Activated CD8-positive, alpha-beta memory T cell treated with anti-CD3 and anti-CD28 coated beads for 36 hours (primary cell): Measurements from ENCODE around the gene RITA1. TPM values are rescaled to one million over a fixed set of nuclear protein-coding genes. Genes with fewer than 3 reads are reported as not detected.

Source experiments
- CTCF ChIA-PET: fragments of 350-600 bp; sonication (Branson Sonifier 250); formaldehyde crosslinking; loops from one replicate; lab custom pipeline; 2021; ENCODE audit warnings: antibody characterized with exemption; lab: Charles Lee
- POLR2A ChIA-PET: fragments of 350-600 bp; sonication (Branson Sonifier 250); formaldehyde crosslinking; loops from one replicate; lab custom pipeline; 2021; ENCODE audit warnings: antibody characterized with exemption; lab: Charles Lee
- total RNA-seq, 2 experiments: library from RNA; stranded (reverse); gene quantifications; one replicate each; pipeline ENCODE4 v1.2.3, GENCODE V29; 2021

RITA1 gene
- total RNA-seq, 2 experiments from 2014 or later = 26.1 to 28.2 TPM

DNA sequence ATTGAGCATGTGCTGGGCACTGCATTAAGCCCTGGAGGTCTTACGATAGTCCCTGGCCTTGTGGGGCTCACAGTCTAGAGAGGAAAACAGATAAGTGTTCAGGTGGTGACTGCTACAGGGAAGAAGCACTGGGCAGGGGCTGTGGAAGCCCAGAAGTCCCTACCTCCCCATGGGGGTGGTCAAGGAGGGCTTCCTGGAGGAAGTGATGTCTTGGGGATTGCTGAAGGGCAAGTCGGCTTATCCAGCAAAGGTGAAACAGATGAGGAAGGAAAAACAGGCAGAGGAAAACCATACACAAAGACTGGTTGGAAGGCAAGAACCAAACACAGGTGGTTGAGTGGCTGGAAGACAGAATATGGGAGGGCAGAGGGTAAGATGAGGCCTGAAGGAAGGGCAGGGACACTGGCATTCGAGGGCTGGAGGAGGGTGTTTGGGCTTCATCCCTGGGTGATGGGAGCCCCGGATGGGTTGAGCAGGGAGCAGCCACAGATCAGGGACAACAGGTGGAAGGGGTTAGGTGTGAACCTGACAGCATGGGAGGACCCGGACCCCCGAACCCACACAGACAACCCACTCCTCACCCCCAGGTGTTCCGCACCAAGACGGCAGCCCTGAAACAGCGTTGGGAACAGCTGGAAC lies 33.2 kb upstream of the RITA1 start:
- CTCF ChIA-PET = interaction anchor here (1.0 to 1.9 kb wide), 3 partner anchors 15 to 159 kb away, joined by 3 to 10 read pairs (median 6); partner anchors contain the start of gene RASAL1
- POLR2A ChIA-PET = interaction anchor here (0.7 kb wide), 1 partner anchor 17 kb away, joined by 10 read pairs; the partner anchor contains the start of gene RASAL1

DNA sequence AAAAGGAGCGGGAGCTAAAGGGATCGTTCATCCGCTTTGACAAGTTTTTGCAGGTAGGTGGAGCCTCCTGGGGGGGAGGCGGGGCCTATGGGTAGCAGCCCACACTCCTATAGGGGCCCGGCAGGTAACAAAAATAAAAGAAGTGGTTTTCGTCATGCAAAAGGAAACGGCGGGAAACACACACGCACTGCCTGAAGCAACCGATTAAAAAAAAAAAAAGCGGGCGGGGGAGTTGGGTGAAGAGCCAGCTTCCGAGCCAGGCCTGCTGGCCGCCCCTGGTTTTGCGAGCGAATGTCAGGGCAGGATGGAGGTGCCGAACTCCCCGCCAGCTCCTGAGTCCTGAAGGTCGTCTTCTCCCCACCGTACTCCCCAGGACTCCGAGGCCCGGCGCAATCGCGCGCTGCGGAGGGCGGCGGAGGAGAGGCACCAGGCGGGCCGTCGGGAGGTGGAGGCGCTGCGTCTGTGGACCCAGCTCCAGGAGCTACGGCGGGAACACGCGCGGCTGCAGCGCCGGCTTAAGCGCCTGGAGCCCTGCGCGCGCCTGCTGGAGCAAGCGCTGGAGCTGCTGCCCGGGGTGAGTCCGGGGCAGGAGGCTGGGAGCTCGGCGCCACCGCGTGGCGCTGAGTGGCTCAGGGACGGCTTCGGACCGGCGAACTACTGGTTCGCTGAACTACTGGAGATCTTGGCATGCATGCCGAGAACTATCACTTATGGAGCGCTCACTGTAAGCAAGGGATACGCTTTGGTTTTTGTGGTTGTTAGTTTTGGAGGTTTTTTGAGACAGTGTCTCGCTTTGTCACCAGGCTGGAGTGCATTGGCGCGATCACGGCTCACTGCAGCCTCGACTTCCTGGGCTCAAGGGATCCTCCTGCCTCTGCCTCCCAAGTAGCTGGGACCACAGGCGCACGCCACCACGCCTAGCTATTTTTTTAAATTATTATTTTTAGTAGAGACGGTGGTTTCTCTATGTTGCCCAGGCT lies 32.4 kb upstream of the RITA1 start:
- POLR2A ChIA-PET = interaction anchor here (0.6 to 0.7 kb wide), 2 partner anchors 18 to 105 kb away, joined by 4 to 10 read pairs; partner anchors contain the start of gene RASAL1
- CTCF ChIA-PET = interaction anchor here (0.7 to 1.9 kb wide), 8 partner anchors 10 to 160 kb away, joined by 3 to 10 read pairs (median 3); partner anchors contain the start of gene RASAL1

DNA sequence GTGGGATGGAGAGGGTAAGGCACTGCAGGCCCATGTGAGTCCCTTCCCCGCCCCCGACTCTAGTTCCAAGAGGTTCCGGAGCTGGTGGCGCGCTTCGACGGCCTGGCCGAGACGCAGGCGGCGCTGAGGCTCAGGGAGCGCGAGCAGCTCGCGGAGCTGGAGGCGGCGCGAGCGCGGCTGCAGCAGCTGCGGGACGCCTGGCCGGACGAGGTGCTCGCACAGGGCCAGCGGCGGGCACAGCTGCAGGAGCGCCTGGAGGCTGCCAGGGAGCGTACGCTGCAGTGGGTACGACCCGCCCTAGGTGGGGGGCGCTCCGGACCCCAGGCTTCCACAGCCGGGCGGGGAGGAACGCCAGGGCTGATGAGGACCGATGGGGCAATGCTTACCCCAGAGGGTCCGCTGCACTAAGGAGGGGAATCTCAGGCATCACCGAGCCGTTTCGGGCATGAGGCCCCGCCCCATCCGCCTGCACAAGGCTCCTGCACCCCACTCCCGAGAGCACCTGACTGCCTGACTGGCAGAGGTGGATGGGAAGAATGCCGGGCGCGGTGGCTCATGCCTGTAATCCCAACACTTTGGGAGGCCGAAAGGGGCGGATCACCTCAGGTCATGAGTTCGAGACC lies 31.1 kb upstream of the RITA1 start:
- ChIA-PET POLR2A (no interaction called here), CTCF (interaction anchor here (0.6 to 1.2 kb wide), 2 partner anchors 19 to 34 kb away, joined by 4 to 5 read pairs; no protein-coding TSS in a partner anchor)

GRCh38 chr12:113155060-113155459 lies 30.5 kb upstream of the RITA1 start:
- POLR2A ChIA-PET = no interaction called here
- CTCF ChIA-PET = interaction anchor here (0.6 kb wide), 1 partner anchor 34 kb away, joined by 4 read pairs; no protein-coding TSS in a partner anchor

DNA sequence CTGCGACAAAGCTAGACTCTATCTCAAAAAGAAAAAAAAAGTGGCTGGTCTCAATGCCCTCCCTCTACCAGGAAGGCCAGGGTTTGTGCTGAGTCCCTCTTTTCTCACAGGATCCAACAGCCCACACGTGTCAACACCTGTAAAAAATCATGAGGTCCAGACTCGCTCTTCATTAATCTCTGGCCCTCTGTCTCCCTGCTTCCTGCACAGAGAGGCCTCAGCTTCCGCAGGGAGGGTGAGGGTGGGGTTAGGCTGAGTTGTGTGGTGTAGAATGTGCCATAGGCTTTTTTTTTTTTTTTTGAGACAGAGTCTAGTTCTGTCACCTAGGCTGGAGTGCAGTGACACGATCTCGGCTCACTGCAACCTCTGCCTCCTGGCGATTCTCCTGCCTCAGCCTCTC lies 29.9 kb upstream of the RITA1 start:
- POLR2A ChIA-PET = no interaction called here
- CTCF ChIA-PET = no interaction called here

DNA sequence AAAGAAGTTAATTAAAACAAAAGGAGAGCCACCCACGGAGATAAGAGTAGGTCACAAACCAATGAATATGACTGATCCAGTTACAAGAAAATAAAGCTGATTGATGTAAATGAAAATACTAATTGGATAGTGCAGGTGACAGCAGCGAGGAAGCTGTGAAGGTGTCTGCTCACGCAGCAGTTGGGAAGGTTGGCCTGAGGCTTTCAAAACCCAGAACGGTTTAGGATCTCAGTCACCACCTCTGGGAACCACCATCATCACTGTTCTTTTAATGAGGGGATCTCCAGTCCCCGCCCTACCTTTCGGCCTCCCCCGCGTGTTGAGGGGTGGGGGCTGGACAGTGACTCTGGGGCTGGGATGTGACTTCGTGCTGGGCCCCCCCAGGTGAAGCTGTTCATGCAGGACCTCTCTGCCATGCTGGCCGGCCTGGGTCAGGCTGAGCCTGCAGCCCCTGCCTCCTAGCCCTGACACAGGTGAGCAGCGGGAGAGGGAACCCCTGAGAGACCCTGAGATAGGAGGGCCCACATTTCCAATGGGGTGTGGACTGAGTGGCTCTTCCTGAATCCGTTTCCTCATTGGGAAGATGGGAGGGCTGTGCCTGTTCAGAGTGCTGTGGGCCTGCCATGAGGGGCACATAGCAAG lies 28.2 kb upstream of the RITA1 start:
- ChIA-PET POLR2A (no interaction called here), CTCF (interaction anchor here (0.5 to 1.9 kb wide), 2 partner anchors 17 to 40 kb away, joined by 3 to 8 read pairs; no protein-coding TSS in a partner anchor)

GRCh38 chr12:113158439-113159203 lies 26.9 kb upstream of the RITA1 start:
- POLR2A ChIA-PET = no interaction called here
- CTCF ChIA-PET = interaction anchor here (0.6 to 1.9 kb wide), 3 partner anchors 16 to 110 kb away, joined by 3 to 8 read pairs (median 4); no protein-coding TSS in a partner anchor

DNA sequence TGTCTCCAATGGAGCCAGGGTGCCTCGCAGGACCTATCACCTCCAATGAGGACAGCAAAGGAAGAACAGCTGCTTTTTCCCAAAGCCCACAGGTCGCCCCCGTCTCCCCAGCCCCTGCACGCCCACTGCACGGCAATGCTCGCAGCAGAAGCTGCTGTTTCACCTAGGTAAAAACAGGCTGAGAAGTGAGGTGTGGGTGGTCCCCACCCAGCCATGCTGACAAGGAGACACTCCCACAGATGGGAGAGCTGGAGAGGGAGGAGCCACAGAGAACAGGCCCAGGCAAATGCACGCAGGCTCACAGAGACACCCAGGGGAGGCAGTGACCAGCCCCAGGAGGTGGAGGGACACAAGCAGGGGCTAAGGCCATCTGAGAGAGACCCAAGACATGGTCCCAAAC lies 25.6 kb upstream of the RITA1 start:
- CTCF ChIA-PET = interaction anchor here (0.7 to 1.6 kb wide), 2 partner anchors 17 to 62 kb away, joined by 3 to 4 read pairs; no protein-coding TSS in a partner anchor
- POLR2A ChIA-PET = no interaction called here

DNA sequence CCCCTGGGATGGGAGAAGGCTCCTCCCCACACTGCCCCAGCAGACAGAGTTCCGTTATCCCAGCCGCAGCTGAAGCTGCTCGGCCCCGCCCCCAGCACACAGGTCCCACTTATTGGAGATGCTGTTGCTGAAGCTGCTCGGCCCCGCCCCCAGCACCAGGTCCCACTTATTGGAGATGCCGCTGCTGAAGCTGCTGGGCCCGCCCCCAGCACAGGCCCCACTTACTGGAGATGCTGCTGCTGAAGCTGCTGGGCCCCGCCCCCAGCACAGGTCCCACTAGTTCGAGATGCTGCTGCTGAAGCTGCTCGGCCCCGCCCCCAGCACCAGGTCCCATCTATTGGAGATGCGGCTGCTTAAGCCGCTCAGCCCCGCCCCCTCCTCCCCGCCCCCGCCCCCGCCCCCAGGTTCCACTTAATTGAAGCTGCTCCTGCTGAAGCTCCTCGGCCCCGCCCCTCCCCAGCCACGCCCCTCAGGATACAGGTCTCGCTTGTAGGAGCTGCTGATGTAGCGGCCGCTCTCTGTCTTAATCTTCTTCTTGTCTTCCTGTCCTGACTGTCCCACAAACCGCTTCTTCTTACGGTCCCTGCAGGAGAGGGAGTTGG lies 24.0 kb upstream of the RITA1 start:
- ChIA-PET POLR2A (no interaction called here), CTCF (no interaction called here)

GRCh38 chr12:113162102-113163029 lies 23.2 kb upstream of the RITA1 start:
- POLR2A ChIA-PET = no interaction called here
- CTCF ChIA-PET = interaction anchor here (0.9 kb wide), 1 partner anchor 12 kb away, joined by 3 read pairs; no protein-coding TSS in a partner anchor

- ChIA-PET CTCF (interaction anchor here (0.9 kb wide), 1 partner anchor 12 kb away, joined by 3 read pairs; no protein-coding TSS in a partner anchor), POLR2A (no interaction called here)
Observed at GRCh38 chr12:113163030-113163360, 22.5 kb upstream of the RITA1 start.

DNA sequence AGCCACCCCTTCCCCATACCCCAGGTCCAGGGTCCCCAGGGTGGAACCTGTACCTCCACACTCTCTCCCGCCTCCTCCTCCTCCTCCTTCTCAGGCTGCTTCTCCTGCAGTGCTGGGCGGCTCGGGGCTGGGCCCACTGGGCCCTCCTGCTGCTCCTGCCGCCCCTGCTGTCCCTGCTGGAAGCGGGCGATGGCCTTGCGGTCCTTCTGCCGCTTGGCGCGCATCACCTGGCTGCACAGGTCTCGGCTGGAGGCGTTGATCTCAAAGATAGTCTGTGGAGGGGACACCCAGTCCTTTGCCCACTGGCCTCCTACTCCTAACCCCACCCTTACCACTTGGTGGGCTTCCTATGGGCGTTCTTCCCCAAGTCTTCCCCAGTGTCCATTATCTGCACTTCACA lies 21.5 kb upstream of the RITA1 start:
- ChIA-PET CTCF (no interaction called here), POLR2A (no interaction called here)

DNA sequence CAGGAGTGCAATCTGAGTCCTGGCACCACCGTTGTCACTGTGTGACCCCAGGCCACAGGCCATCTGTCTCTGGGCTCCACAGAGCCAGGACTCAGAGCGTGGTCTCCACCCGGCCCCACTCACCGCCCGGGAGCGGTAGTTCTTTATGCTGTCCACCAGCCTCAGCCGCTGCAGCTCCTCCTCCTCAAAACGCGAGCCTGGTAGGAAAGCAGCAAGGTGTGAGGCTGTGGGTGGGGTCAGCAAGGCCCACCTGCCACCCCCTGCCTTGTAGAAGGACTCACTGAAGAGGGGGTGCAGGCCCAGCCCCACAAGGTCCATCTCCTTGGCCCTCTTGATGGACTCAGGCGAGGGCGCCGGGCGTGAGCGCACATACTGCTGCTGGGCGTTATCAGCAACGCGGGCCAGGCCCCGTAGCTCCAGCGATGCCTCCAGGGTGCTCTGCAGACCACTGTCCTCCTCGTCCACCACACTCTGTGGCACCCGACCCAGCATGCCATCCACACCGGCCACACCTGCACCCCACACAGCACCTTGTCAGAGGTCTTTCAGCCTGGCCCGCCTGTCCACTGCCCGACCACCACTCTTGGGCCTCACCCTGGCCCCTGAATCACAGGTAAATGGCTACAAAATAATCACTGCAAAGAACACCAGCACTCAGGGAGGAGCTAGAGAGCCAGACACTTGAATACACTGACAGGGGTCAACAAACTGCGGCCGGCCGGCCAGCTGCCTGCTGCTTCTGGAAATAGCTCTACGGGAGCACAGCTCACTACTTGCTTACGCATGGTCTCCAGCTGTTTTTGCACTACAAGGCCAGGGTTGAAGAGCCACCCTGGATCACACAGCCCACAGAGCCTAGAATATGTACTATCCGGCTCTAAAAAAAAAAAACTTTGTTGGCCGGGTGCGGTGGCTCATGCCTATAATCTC lies 19.7 kb upstream of the RITA1 start:
- POLR2A ChIA-PET = interaction anchor here (1.1 kb wide), 1 partner anchor 18 kb away, joined by 3 read pairs; no protein-coding TSS in a partner anchor
- CTCF ChIA-PET = no interaction called here

DNA sequence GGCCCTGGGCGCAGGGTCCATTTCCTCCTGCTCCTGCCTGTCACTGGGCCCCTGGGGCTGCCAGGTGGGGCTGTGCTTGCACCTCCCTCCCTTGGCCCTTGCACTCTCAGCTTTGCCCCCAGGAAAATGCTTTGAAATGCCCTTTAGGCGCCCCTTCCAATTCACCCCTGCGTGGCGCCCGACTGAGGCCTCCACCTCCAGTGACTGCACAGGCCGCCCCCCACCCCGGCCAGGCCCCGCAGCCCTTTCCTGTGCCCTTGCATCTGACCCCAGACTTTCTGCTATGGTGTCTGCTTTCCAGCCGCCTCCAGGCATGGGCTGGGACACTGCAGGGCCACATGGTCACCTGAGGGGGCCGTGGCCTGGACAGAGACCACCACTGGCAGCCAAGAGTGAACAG lies 17.7 kb upstream of the RITA1 start:
- POLR2A ChIA-PET = no interaction called here
- CTCF ChIA-PET = no interaction called here

DNA sequence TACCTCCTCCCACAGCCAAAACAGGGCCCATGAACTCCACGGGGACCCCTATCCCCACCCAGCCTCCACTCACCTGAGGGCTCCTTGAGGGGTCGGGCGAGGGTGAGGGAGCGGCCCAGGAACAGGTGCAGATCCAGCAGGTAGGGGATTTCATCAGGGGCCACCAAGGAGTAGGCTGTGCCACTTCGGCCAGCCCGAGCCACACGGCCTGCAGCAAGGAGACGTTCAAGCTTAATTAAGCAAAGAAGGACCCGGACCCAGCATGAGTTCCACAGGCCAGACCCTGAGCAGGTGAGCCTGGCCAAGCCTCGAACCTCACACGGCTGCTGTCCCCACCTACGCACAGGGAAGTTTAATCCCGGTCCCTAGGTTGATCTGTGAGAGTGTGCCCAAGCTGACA lies 15.8 kb upstream of the RITA1 start:
- POLR2A ChIA-PET = no interaction called here
- CTCF ChIA-PET = interaction anchor here (0.6 kb wide), 1 partner anchor 107 kb away, joined by 3 read pairs; no protein-coding TSS in a partner anchor
